Liver (tissue), 9 donors: Measurements from ENCODE around the gene PNPT1. TPM values are rescaled to one million over a fixed set of nuclear protein-coding genes. Genes with fewer than 3 reads are reported as not detected.
"Not testable (repeated sequence)": the region's sequence is repeated elsewhere in the genome, so short reads cannot be mapped to it uniquely, and the experiment has no call there.

ENCODE experiments used
- DNase-seq: peaks from one replicate; pipeline ENCODE4 v3.0.0-alpha.2; 2017; ENCODE audit warnings: low spot score
- H3K27ac ChIP-seq, 2 donors: one replicate each; pipeline ENCODE4 v1.7.0; 2013; ENCODE audit warnings: inconsistent platforms in 2 of 2, low read length in 2 of 2, control low read depth in 1 of 2, low read depth in 1 of 2, mild to moderate bottlenecking in 1 of 2
- H3K27me3 ChIP-seq, 4 donors: one replicate each; pipeline versions ENCODE4 v1.6.1 to v1.7.0; 2013; ENCODE audit warnings: low read length in 3 of 4, inconsistent platforms in 1 of 4, mild to moderate bottlenecking in 1 of 4, moderate library complexity in 1 of 4; ENCODE audit not compliant: control insufficient read depth in 4 of 4, insufficient read depth in 4 of 4
- H3K36me3 ChIP-seq, 4 donors: one replicate each; pipeline versions ENCODE4 v1.6.1 to v1.7.0; 2013; ENCODE audit warnings: low read length in 3 of 4, mild to moderate bottlenecking in 3 of 4, low read depth in 1 of 4, moderate library complexity in 1 of 4; ENCODE audit not compliant: control insufficient read depth in 4 of 4, insufficient read depth in 3 of 4
- H3K4me1 ChIP-seq, 4 donors: one replicate each; pipeline versions ENCODE4 v1.6.1 to v1.7.0; 2013; ENCODE audit warnings: low read length in 3 of 4, mild to moderate bottlenecking in 3 of 4, moderate library complexity in 1 of 4; ENCODE audit not compliant: control insufficient read depth in 4 of 4, insufficient read depth in 4 of 4
- H3K4me3 ChIP-seq, 3 donors: one replicate each; pipeline versions ENCODE4 v1.6.1 to v1.7.0; 2013; ENCODE audit warnings: low read length in 3 of 3, control low read depth in 1 of 3, low read depth in 1 of 3, mild to moderate bottlenecking in 1 of 3
- H3K9ac ChIP-seq, 2 donors: one replicate each; pipeline ENCODE4 v1.7.0; 2013; ENCODE audit warnings: low read length in 2 of 2, mild to moderate bottlenecking in 2 of 2, moderate library complexity in 2 of 2, control low read depth in 1 of 2, low read depth in 1 of 2
- H3K9me3 ChIP-seq, 4 donors: one replicate each; pipeline versions ENCODE4 v1.6.1 to v1.7.0; 2013; ENCODE audit warnings: low read length in 3 of 4; ENCODE audit not compliant: control insufficient read depth in 4 of 4
- ATF3 ChIP-seq: IDR thresholded peaks from 2 replicates; pipeline ENCODE4 v1.6.1; 2016; ENCODE audit warnings: antibody characterized with exemption
- CTCF ChIP-seq: fragments of 150-350 bp; IDR thresholded peaks from 2 replicates; pipeline ENCODE4 v1.5.1; 2017; ENCODE audit warnings: improper control_type of control experiment, low read depth, low read length; ENCODE audit not compliant: missing input control
- EGR1 ChIP-seq, 2 donors: IDR thresholded peaks; 2 replicates each; pipeline ENCODE4 v1.6.1; 2016 to 2018; ENCODE audit warnings: antibody characterized with exemption in 2 of 2, low read depth in 2 of 2
- FOXA1 ChIP-seq: IDR thresholded peaks from 2 replicates; pipeline ENCODE4 v1.6.1; 2016; ENCODE audit warnings: antibody characterized with exemption
- GABPA ChIP-seq, 2 donors: IDR thresholded peaks in 1 of 2; conservative IDR thresholded peaks in 1 of 2; 2 replicates each; pipeline ENCODE4 v1.6.1; 2016; ENCODE audit warnings: antibody characterized with exemption in 2 of 2, mild to moderate bottlenecking in 1 of 2, moderate library complexity in 1 of 2
- HNF4A ChIP-seq, 2 donors: conservative IDR thresholded peaks; 2 replicates each; pipeline ENCODE4 v1.6.1; 2016; ENCODE audit warnings: antibody characterized with exemption in 2 of 2, mild to moderate bottlenecking in 2 of 2
- HNF4G ChIP-seq: IDR thresholded peaks from 2 replicates; pipeline ENCODE4 v1.6.1; 2016; ENCODE audit warnings: antibody characterized with exemption
- JUND ChIP-seq, 2 donors: IDR thresholded peaks; 2 replicates each; pipeline ENCODE4 v1.6.1; 2016; ENCODE audit warnings: antibody characterized with exemption in 2 of 2
- MAX ChIP-seq: IDR thresholded peaks from 2 replicates; pipeline ENCODE4 v1.6.1; 2016; ENCODE audit warnings: antibody characterized with exemption
- NR2F2 ChIP-seq: IDR thresholded peaks from 2 replicates; pipeline ENCODE4 v1.6.1; 2016; ENCODE audit warnings: antibody characterized with exemption
- RAD21 ChIP-seq, 2 donors: IDR thresholded peaks; 2 replicates each; pipeline ENCODE4 v1.6.1; 2016; ENCODE audit warnings: antibody characterized with exemption in 2 of 2, mild to moderate bottlenecking in 2 of 2
- REST ChIP-seq: IDR thresholded peaks from 2 replicates; pipeline ENCODE4 v1.6.1; 2016; ENCODE audit warnings: antibody characterized with exemption, mild to moderate bottlenecking
- YY1 ChIP-seq: IDR thresholded peaks from 2 replicates; pipeline ENCODE4 v1.6.1; 2016; ENCODE audit warnings: antibody characterized with exemption, mild to moderate bottlenecking
- WGBS: extraction: QIAGEN DNeasy Blood & Tissue Kit; methylation state at CpG from one replicate; pipeline ENCODE4 v1.1.7; 2013; 5-methylcytosine and 5-hydroxymethylcytosine counted together
- polyA plus RNA-seq, 2 donors: library from polyadenylated mRNA; stranded (reverse) in 1 of 2; unstranded in 1 of 2; fragments of 200-250 nt in 1 of 2; fragments of >200 nt in 1 of 2; fragmentation: Nextera tagmentation in 1 of 2; extraction: Ambion mirVana in 1 of 2; gene quantifications; one replicate each; pipeline versions ENCODE4 v1.2.1 to v1.2.3, GENCODE V29; 2013 to 2015
- total RNA-seq, 2 donors: library from RNA; depleted of rRNA; stranded (reverse); fragments of >200 nt; gene quantifications; one replicate each; pipeline ENCODE4 v1.2.3, GENCODE V29; 2014
- donor health status: healthy.
- donor health status: healthy.
- donor health status: healthy.
- donor health status: healthy.
- donor health status: healthy.

The PNPT1 gene
- total and polyA plus RNA-seq, 4 donors = 8.0 to 11.4 (median 8.7) TPM

- no peak overlapping the region for H3K9ac ChIP-seq
- no peak for DNase-seq
- 67% methylated on average over 3 of the region's 3 CpGs for whole genome bisulfite sequencing
Observed at GRCh38 chr2:55742996-55743395, 49.4 kb upstream of the PNPT1 start.

GRCh38 chr2:55736019-55736536, 42.4 kb upstream of the PNPT1 start:
- not testable (repeated sequence) for DNase-seq, H3K27me3 ChIP-seq, H3K4me3 ChIP-seq, H3K4me1 ChIP-seq, H3K9ac ChIP-seq, H3K9me3 ChIP-seq, H3K36me3 ChIP-seq, H3K27ac ChIP-seq
- 87% methylated on average over 5 of the region's 5 CpGs for WGBS

More at GRCh38 chr2:55742996-55743395, 49.4 kb upstream of the PNPT1 start:
- no peaks in the 10 kb centered on the region for H3K4me1 ChIP-seq
- no peak overlapping the region for H3K27ac ChIP-seq
- H3K9me3 ChIP-seq = no peaks in the 10 kb centered on the region
- TF ChIP-seq JUND (IDR thresholded peaks at IDR 0.05) (no peak), GABPA (IDR thresholded peaks at IDR 0.05 in 1 of 2, conservative IDR thresholded peaks at IDR 0.05 in 1 of 2) (no peak), NR2F2 (no peak), ATF3 (no peak), MAX (no peak), REST (no peak), FOXA1 (no peak), YY1 (no peak), EGR1 (IDR thresholded peaks at IDR 0.05; ENCODE audit: low read depth in 2 of 2) (no peak), CTCF (no peak), HNF4A (conservative IDR thresholded peaks at IDR 0.05) (no peak)
- H3K4me3 ChIP-seq = no peak overlapping the region
- H3K36me3 ChIP-seq = no peaks in the 10 kb centered on the region
- H3K27me3 ChIP-seq = peaks cover 0 to 3% (median 0%) of the 10 kb centered on the region in 4 donors

- H3K36me3 ChIP-seq = no peaks in the 10 kb centered on the region
- no peak overlapping the region for H3K9ac ChIP-seq
- no peaks in the 10 kb centered on the region for H3K9me3 ChIP-seq
- WGBS = 87% methylated on average over 1 of the region's 1 CpG
- no peaks in the 10 kb centered on the region for H3K27me3 ChIP-seq
- no peak overlapping the region for H3K4me3 ChIP-seq
- no peak for DNase-seq
- no peak overlapping the region for H3K27ac ChIP-seq
- no peak for TF ChIP-seq HNF4A (conservative IDR thresholded peaks at IDR 0.05)
- TF ChIP-seq HNF4G = no peak
- no peak for TF ChIP-seq RAD21 (IDR thresholded peaks at IDR 0.05)
- no peak for TF ChIP-seq NR2F2
- no peak for TF ChIP-seq YY1
- TF ChIP-seq JUND (IDR thresholded peaks at IDR 0.05) = no peak
- no peak for TF ChIP-seq GABPA (IDR thresholded peaks at IDR 0.05 in 1 of 2, conservative IDR thresholded peaks at IDR 0.05 in 1 of 2)
- no peaks in the 10 kb centered on the region for H3K4me1 ChIP-seq
Observed at GRCh38 chr2:55734726-55735125, 41.1 kb upstream of the PNPT1 start.
